ENCODE data around the gene CPSF4L.
"Not testable (repeated sequence)": the region's sequence is repeated elsewhere in the genome, so short reads cannot be mapped to it uniquely, and the experiment has no call there.

- not testable (repeated sequence) for TF ChIP-seq ZNF121 (CRISPR knock-in tag; IDR thresholded peaks at IDR 0.05); FOXJ3 (CRISPR knock-in tag; IDR thresholded peaks at IDR 0.05; ENCODE audit: borderline replicate concordance); CTCF (IDR thresholded peaks at IDR 0.05); ZBTB43 (CRISPR knock-in tag; IDR thresholded peaks at IDR 0.05); TCF7 (CRISPR knock-in tag; IDR thresholded peaks at IDR 0.05; ENCODE audit: low read depth); FOXK1 (CRISPR knock-in tag; IDR thresholded peaks at IDR 0.05); FOXP1 (CRISPR knock-in tag; IDR thresholded peaks at IDR 0.05; ENCODE audit: borderline replicate concordance); E2F4 (CRISPR knock-in tag; IDR thresholded peaks at IDR 0.05; ENCODE audit: borderline replicate concordance, low read depth)
These were observed 47.3 kb upstream of the CPSF4L start for GRCh38 chr17:73308959-73309358.

Data from WTC11 (cell line).